Activated T-cell treated with anti-CD3 and anti-CD28 coated beads for 4 hours (primary cell): ENCODE measurements around the gene MICALL2.

ENCODE experiments used
- DNase-seq: peaks from one replicate; pipeline ENCODE4 v3.0.0-alpha.2; 2020

MICALL2 gene

GRCh38 chr7:1458683-1459511 is at the start of gene MICALL2:
MICALL2 (minus strand) TSS chr7:1459470; CDS start chr7:1459326, 144 bp downstream.
- no peak for DNase-seq

GRCh38 chr7:1508277-1508758 is 49.0 kb upstream of the MICALL2 start:
- no peak for DNase-seq

- DNase-seq = no peak
Measured at GRCh38 chr7:1505731-1506550, 46.7 kb upstream of the MICALL2 start.

- peak; percentile 79 for DNase-seq
Measured at GRCh38 chr7:1503816-1504775, 44.8 kb upstream of the MICALL2 start, which contains the start of gene INTS1. INTS1 (minus strand) TSS chr7:1504389; CDS start chr7:1503960, 429 bp downstream.

GRCh38 chr7:1503390-1503789 is 44.1 kb upstream of the MICALL2 start:
- DNase-seq = no peak

GRCh38 chr7:1502845-1503244 is 43.6 kb upstream of the MICALL2 start:
- DNase-seq = no peak

GRCh38 chr7:1501487-1502270 is 42.4 kb upstream of the MICALL2 start:
- no peak for DNase-seq

GRCh38 chr7:1500064-1500807 is 41.0 kb upstream of the MICALL2 start:
- DNase-seq = no peak

- no peak for DNase-seq
Measured at GRCh38 chr7:1499367-1500029, 40.2 kb upstream of the MICALL2 start.

- no peak for DNase-seq
Measured at GRCh38 chr7:1498370-1499305, 39.4 kb upstream of the MICALL2 start.

- DNase-seq = no peak
Measured at GRCh38 chr7:1497293-1497927, 38.1 kb upstream of the MICALL2 start.

GRCh38 chr7:1496531-1497292 is 37.4 kb upstream of the MICALL2 start:
- no peak for DNase-seq

- no peak for DNase-seq
Measured at GRCh38 chr7:1495564-1496242, 36.4 kb upstream of the MICALL2 start.

- DNase-seq = no peak
Measured at GRCh38 chr7:1494866-1495563, 35.7 kb upstream of the MICALL2 start.

GRCh38 chr7:1494447-1494846 is 35.2 kb upstream of the MICALL2 start:
- DNase-seq = no peak

- DNase-seq = no peak
Measured at GRCh38 chr7:1493571-1493970, 34.3 kb upstream of the MICALL2 start.

- DNase-seq = no peak
Measured at GRCh38 chr7:1493129-1493528, 33.9 kb upstream of the MICALL2 start.
